SK-N-MC (cell line): ENCODE measurements around the gene MT1HL1.

Source experiments
- EZH2 ChIP-seq: fragments of 200-600 bp; sonication (generic); IDR thresholded peaks from one replicate; pipeline ENCODE4 v1.6.1; 2017; ENCODE audit warnings: antibody characterized with exemption
- FOXP2 ChIP-seq: optimal IDR thresholded peaks from 2 replicates; pipeline ENCODE3; 2011; ENCODE audit warnings: mild to moderate bottlenecking, moderate library complexity; ENCODE audit not compliant: insufficient read depth; ENCODE audit errors: extremely low read length, control extremely low read depth
- POLR2AphosphoS5 ChIP-seq: IDR thresholded peaks from 2 replicates; pipeline ENCODE4 v1.6.1; 2012; ENCODE audit warnings: mild to moderate bottlenecking, low read depth, low read length, borderline replicate concordance

GRCh38 chr1:237031480-237031879 lies 27.2 kb upstream of the MT1HL1 start:
- no peak for TF ChIP-seq POLR2AphosphoS5
- TF ChIP-seq EZH2 = no peak
- no peak for TF ChIP-seq FOXP2
